Activated gamma-delta T cell treated with Interleukin-2 at 50 U/mL for 16 hours (primary cell): Measurements from ENCODE around the gene EXOC6B.

Experiments used
- DNase-seq: peaks from one replicate; pipeline ENCODE4 v3.0.0-alpha.2; 2020

The EXOC6B gene

GRCh38 chr2:72785517-72785916 lies 40.3 kb downstream of the EXOC6B start:
- DNase-seq, result no peak

- DNase-seq, result no peak
Measured at GRCh38 chr2:72782520-72782919, 43.3 kb downstream of the EXOC6B start.

- no peak for DNase-seq
Measured at GRCh38 chr2:72781480-72781879, 44.4 kb downstream of the EXOC6B start.

- no peak for DNase-seq
Measured at GRCh38 chr2:72780477-72780876, 45.4 kb downstream of the EXOC6B start.

GRCh38 chr2:72779495-72779894 lies 46.3 kb downstream of the EXOC6B start:
- no peak for DNase-seq

- DNase-seq, result no peak
Measured at GRCh38 chr2:72778410-72778809, 47.4 kb downstream of the EXOC6B start.

- peak; percentile 58 for DNase-seq
Measured at GRCh38 chr2:72770879-72771461, 54.9 kb downstream of the EXOC6B start.

- no peak for DNase-seq
Measured at GRCh38 chr2:72765997-72766609, 59.7 kb downstream of the EXOC6B start.

GRCh38 chr2:72762276-72762675 lies 63.6 kb downstream of the EXOC6B start:
- no peak for DNase-seq

- DNase-seq, result no peak
Measured at GRCh38 chr2:72759755-72760154, 66.1 kb downstream of the EXOC6B start.

GRCh38 chr2:72757177-72757775 lies 68.6 kb downstream of the EXOC6B start:
- DNase-seq, result no peak

- no peak for DNase-seq
Measured at GRCh38 chr2:72755647-72756423, 70.0 kb downstream of the EXOC6B start.

- DNase-seq, result no peak
Measured at GRCh38 chr2:72754628-72755320, 71.1 kb downstream of the EXOC6B start.

GRCh38 chr2:72750977-72751639 lies 74.7 kb downstream of the EXOC6B start:
- DNase-seq, result no peak

- no peak for DNase-seq
Measured at GRCh38 chr2:72750466-72750865, 75.4 kb downstream of the EXOC6B start.

GRCh38 chr2:72747344-72747743 lies 78.5 kb downstream of the EXOC6B start:
- no peak for DNase-seq

GRCh38 chr2:72745679-72746368 lies 80.0 kb downstream of the EXOC6B start:
- DNase-seq, result no peak

- DNase-seq, result no peak
Measured at GRCh38 chr2:72744049-72744448, 81.8 kb downstream of the EXOC6B start.

GRCh38 chr2:72743481-72743880 lies 82.4 kb downstream of the EXOC6B start:
- DNase-seq, result no peak

GRCh38 chr2:72738096-72738495 lies 87.7 kb downstream of the EXOC6B start:
- DNase-seq, result no peak

- no peak for DNase-seq
Measured at GRCh38 chr2:72734432-72734831, 91.4 kb downstream of the EXOC6B start.

GRCh38 chr2:72731116-72731515 lies 94.7 kb downstream of the EXOC6B start:
- no peak for DNase-seq
